Measurements from ENCODE around the gene PLEKHG1.

The PLEKHG1 gene

DNA sequence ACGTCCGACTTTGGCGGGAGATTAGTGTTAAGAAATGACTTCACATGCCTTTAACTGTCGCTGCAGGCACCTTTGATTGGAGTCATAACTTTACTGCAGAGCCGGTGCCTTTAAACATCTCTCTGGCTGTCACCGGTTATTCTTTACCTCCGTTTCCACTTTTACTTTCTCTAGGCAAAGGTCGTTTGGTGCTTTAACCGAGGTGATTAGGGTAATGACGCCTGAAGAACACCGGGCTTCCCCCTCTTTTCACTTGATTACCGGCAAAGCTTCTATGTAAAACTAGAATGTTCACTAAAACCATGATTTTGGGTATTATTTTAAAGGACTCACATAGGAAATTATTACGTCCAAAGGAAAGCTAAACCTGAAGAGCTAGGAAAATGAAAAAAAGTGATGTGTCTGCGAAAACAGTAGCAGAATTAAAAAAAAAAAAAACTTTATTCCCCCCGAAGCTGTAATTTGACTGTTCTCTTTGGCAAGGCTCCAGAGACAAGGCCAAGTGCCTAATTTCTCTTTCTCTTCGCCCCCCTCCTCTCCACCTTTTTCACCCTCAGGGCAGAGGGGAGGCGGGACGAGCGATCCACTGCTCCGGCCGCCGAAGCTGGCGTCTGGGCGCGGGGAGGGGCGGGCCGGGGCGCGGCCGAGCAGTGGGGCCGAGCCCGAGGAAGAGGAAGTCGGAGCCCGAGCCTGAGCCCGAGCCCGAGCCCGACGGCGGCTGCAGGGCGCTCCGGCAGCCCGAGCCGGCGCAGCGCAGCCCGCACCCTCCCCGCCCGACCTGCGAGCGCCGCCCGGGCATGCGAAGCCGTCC is at the start of gene PLEKHG1:
PLEKHG1 (plus strand) TSS at position 687 of the 811 bp plus-strand sequence. CDS start 133,797 bp downstream, outside the sequence.
- H3K9ac ChIP-seq (ENCODE audit: low read depth, low read length, poor library complexity, severe bottlenecking), result peak within 1 kb of the TSS; percentile 82
- no peak for TF ChIP-seq EZH2phosphoT487 (IDR thresholded peaks at IDR 0.05; ENCODE audit: borderline replicate concordance)
- TF ChIP-seq, protein P1, sequence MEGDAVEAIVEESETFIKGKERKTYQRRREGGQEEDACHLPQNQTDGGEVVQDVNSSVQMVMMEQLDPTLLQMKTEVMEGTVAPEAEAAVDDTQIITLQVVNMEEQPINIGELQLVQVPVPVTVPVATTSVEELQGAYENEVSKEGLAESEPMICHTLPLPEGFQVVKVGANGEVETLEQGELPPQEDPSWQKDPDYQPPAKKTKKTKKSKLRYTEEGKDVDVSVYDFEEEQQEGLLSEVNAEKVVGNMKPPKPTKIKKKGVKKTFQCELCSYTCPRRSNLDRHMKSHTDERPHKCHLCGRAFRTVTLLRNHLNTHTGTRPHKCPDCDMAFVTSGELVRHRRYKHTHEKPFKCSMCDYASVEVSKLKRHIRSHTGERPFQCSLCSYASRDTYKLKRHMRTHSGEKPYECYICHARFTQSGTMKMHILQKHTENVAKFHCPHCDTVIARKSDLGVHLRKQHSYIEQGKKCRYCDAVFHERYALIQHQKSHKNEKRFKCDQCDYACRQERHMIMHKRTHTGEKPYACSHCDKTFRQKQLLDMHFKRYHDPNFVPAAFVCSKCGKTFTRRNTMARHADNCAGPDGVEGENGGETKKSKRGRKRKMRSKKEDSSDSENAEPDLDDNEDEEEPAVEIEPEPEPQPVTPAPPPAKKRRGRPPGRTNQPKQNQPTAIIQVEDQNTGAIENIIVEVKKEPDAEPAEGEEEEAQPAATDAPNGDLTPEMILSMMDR (conservative IDR thresholded peaks at IDR 0.05; ENCODE audit: low read length), result no peak

GRCh38 chr6:150550244-150550643 is 49.4 kb upstream of the PLEKHG1 start:
- Histone ChIP-seq H3K4me3 (ENCODE audit: low read length, poor library complexity, severe bottlenecking) (no peak overlapping the region), H3F3A (ENCODE audit: low read depth) (no peaks in the 10 kb centered on the region), H3K9me2 (replicated peaks; ENCODE audit: low read depth, low read length) (no peaks in the 10 kb centered on the region), H3K79me2 (ENCODE audit: insufficient read depth, low read length) (no peaks in the 10 kb centered on the region), H3K9ac (ENCODE audit: low read depth, low read length, poor library complexity, severe bottlenecking) (no peak overlapping the region), H3K36me3 (ENCODE audit: insufficient read depth, low read length) (no peaks in the 10 kb centered on the region), H3K27me3 (ENCODE audit: insufficient read depth, low read length, poor library complexity, severe bottlenecking) (no peaks in the 10 kb centered on the region), H3K4me1 (ENCODE audit: insufficient read depth, low read length, poor library complexity, severe bottlenecking) (no peaks in the 10 kb centered on the region), H3K9me3 (ENCODE audit: insufficient read depth, low read depth, low read length) (no peaks in the 10 kb centered on the region), H4K20me1 (ENCODE audit: insufficient read depth, low read length, poor library complexity, severe bottlenecking) (no peaks in the 10 kb centered on the region), H3K4me2 (ENCODE audit: low read depth, low read length, poor library complexity, severe bottlenecking) (no peak overlapping the region), H2AFZ (ENCODE audit: low read length) (no peak overlapping the region)
- no peak for TF ChIP-seq EZH2phosphoT487 (IDR thresholded peaks at IDR 0.05; ENCODE audit: borderline replicate concordance)
- TF ChIP-seq, protein P1 (conservative IDR thresholded peaks at IDR 0.05; ENCODE audit: low read length), result no peak

More for the DNA sequence above, at the start of gene PLEKHG1:
- H4K20me1 ChIP-seq (ENCODE audit: insufficient read depth, low read length, poor library complexity, severe bottlenecking), result peaks cover 26% of the 10 kb centered on the region
- H3F3A ChIP-seq (ENCODE audit: low read depth), result no peaks in the 10 kb centered on the region
- H2AFZ ChIP-seq (ENCODE audit: low read length), result peak within 1 kb of the TSS; percentile 80
- H3K4me3 ChIP-seq (ENCODE audit: low read length, poor library complexity, severe bottlenecking), result peak within 1 kb of the TSS; percentile 94
- peaks cover 46% of the 10 kb centered on the region for H3K79me2 ChIP-seq (ENCODE audit: insufficient read depth, low read length)
- H3K9me3 ChIP-seq (ENCODE audit: insufficient read depth, low read depth, low read length), result no peaks in the 10 kb centered on the region
- peak within 1 kb of the TSS; percentile 98 for H3K4me2 ChIP-seq (ENCODE audit: low read depth, low read length, poor library complexity, severe bottlenecking)
- peaks cover 63% of the 10 kb centered on the region for H3K4me1 ChIP-seq (ENCODE audit: insufficient read depth, low read length, poor library complexity, severe bottlenecking)
- H3K9me2 ChIP-seq (replicated peaks; ENCODE audit: low read depth, low read length), result no peaks in the 10 kb centered on the region
- H3K36me3 ChIP-seq (ENCODE audit: insufficient read depth, low read length), result no peaks in the 10 kb centered on the region
- H3K27me3 ChIP-seq (ENCODE audit: insufficient read depth, low read length, poor library complexity, severe bottlenecking), result no peaks in the 10 kb centered on the region

GRCh38 chr6:150557043-150557599 is 42.6 kb upstream of the PLEKHG1 start:
- no peaks in the 10 kb centered on the region for H4K20me1 ChIP-seq (ENCODE audit: insufficient read depth, low read length, poor library complexity, severe bottlenecking)
- no peaks in the 10 kb centered on the region for H3K4me1 ChIP-seq (ENCODE audit: insufficient read depth, low read length, poor library complexity, severe bottlenecking)
- H3K4me3 ChIP-seq (ENCODE audit: low read length, poor library complexity, severe bottlenecking), result no peak overlapping the region
- no peak overlapping the region; the same call in 1 of the 2 replicates for H2AFZ ChIP-seq (ENCODE audit: low read length)
- no peaks in the 10 kb centered on the region for H3K27me3 ChIP-seq (ENCODE audit: insufficient read depth, low read length, poor library complexity, severe bottlenecking)
- no peaks in the 10 kb centered on the region for H3K36me3 ChIP-seq (ENCODE audit: insufficient read depth, low read length)
- no peak overlapping the region for H3K4me2 ChIP-seq (ENCODE audit: low read depth, low read length, poor library complexity, severe bottlenecking)
- no peaks in the 10 kb centered on the region; the same call in 1 of the 2 replicates for H3K9me3 ChIP-seq (ENCODE audit: insufficient read depth, low read depth, low read length)
- H3F3A ChIP-seq (ENCODE audit: low read depth), result no peaks in the 10 kb centered on the region
- H3K79me2 ChIP-seq (ENCODE audit: insufficient read depth, low read length), result no peaks in the 10 kb centered on the region
- TF ChIP-seq, protein P1 (conservative IDR thresholded peaks at IDR 0.05; ENCODE audit: low read length), result no peak
- no peak for TF ChIP-seq EZH2phosphoT487 (IDR thresholded peaks at IDR 0.05; ENCODE audit: borderline replicate concordance)
- H3K9me2 ChIP-seq (replicated peaks; ENCODE audit: low read depth, low read length), result no peaks in the 10 kb centered on the region
- no peak overlapping the region for H3K9ac ChIP-seq (ENCODE audit: low read depth, low read length, poor library complexity, severe bottlenecking)

Data from Loucy (cell line).